Stimulated activated naive CD8-positive, alpha-beta T cell treated with anti-CD3 and anti-CD28 coated beads, Interleukin-15, amount 100 ng/mL, for 72 hours (primary cell): ENCODE measurements around the gene EID3.

Source experiments
- ATAC-seq: fragments of 150-1000 bp; cut with Tn5 transposase; 2 replicates; pipeline ENCODE4 v1.10.0; 2021; ENCODE audit warnings: mild to moderate bottlenecking, moderate library complexity
- DNase-seq, 2 donors: peaks; one replicate each; pipeline ENCODE4 v3.0.0; 2021 to 2022
- H3K27ac Mint-ChIP-seq, 2 donors: one replicate each; pipeline ENCODE4 v1.8.0; 2022; ENCODE audit warnings: mild to moderate bottlenecking in 2 of 2, mixed read lengths in 2 of 2, moderate library complexity in 2 of 2
- H3K27me3 Mint-ChIP-seq: one replicate; pipeline ENCODE4 v1.8.0; 2022; ENCODE audit warnings: mixed read lengths
- H3K4me1 Mint-ChIP-seq: one replicate; pipeline ENCODE4 v1.8.0; 2022; ENCODE audit warnings: mild to moderate bottlenecking, mixed read lengths
- H3K4me3 Mint-ChIP-seq, 2 donors: one replicate each; pipeline ENCODE4 v1.8.0; 2022; ENCODE audit warnings: mild to moderate bottlenecking in 2 of 2, mixed read lengths in 2 of 2, moderate library complexity in 1 of 2
- H3K9me3 Mint-ChIP-seq, 2 donors: one replicate each; pipeline ENCODE4 v1.8.0; 2022; ENCODE audit warnings: mixed read lengths in 2 of 2

EID3 gene

GRCh38 chr12:104297477-104298113 is 5.9 kb upstream of the EID3 start:
- ATAC-seq (no peak), DNase-seq (no peak)
- Mint-ChIP-seq H3K9me3 (no peaks in the 10 kb centered on the region), H3K27ac (no peak overlapping the region), H3K4me1 (peaks cover 62% of the 10 kb centered on the region), H3K4me3 (no peak overlapping the region), H3K27me3 (no peaks in the 10 kb centered on the region)

GRCh38 chr12:104299842-104300481 is 3.6 kb upstream of the EID3 start:
- H3K4me3 Mint-ChIP-seq, result no peak overlapping the region
- no peaks in the 10 kb centered on the region for H3K27me3 Mint-ChIP-seq
- H3K4me1 Mint-ChIP-seq, result peaks cover 66% of the 10 kb centered on the region
- ATAC-seq, result no peak
- H3K9me3 Mint-ChIP-seq, result no peaks in the 10 kb centered on the region
- DNase-seq, result no peak
- H3K27ac Mint-ChIP-seq, result no peak overlapping the region

GRCh38 chr12:104304261-104305009 is 896 bp downstream of the EID3 start:
- Mint-ChIP-seq H3K9me3 (no peaks in the 10 kb centered on the region), H3K27me3 (no peaks in the 10 kb centered on the region), H3K4me1 (peaks cover 71% of the 10 kb centered on the region), H3K4me3 (peak overlapping the region; percentile 85 to 95), H3K27ac (peak overlapping the region; percentile 92 to 97)
- DNase-seq (no peak), ATAC-seq (no peak)

DNA sequence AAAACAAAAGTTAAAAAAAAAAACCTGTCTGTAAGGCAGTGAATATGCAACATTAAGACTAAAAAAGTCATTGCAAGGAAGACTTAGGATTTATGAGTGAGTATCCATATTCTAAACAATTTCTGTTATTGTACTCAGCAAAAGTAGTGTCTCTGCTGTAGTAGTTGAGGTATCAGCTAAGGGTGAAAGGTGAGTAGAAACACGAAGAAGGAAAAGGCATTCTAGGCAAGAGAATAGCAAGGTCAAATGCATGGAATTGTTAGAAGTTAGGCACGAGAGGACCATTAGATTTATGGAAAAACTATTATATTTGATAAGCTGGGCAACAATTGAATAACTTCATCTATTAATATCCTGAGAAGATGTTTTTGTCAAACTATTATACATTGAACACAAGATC is 1.8 kb downstream of the EID3 start:
- Mint-ChIP-seq H3K27ac (no peak overlapping the region), H3K4me3 (no peak overlapping the region), H3K27me3 (no peaks in the 10 kb centered on the region), H3K4me1 (peaks cover 71% of the 10 kb centered on the region), H3K9me3 (no peaks in the 10 kb centered on the region)
- DNase-seq (no peak), ATAC-seq (no peak)

DNA sequence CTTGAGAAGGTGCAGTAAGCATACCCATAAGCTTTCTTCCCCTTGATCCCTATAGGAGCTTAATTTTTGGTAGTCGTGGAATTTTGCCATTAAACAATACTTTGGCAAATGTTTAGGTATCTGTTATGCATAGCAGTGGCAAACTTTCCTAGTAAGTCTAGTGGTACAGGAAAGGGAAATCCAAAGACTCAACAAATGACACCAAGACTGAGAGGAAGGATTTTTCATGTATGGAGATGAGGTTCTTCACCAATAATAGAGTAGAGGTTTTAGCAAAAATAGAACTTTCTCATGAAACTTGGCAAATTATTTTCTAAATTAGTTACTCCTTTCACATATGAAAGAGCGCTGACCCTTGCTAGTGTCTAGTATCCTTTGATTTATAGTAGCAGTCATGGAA is 2.8 kb downstream of the EID3 start:
- H3K27ac Mint-ChIP-seq, result no peak overlapping the region
- H3K9me3 Mint-ChIP-seq, result no peaks in the 10 kb centered on the region
- no peak for ATAC-seq
- no peak for DNase-seq
- H3K4me3 Mint-ChIP-seq, result no peak overlapping the region
- peaks cover 63% of the 10 kb centered on the region for H3K4me1 Mint-ChIP-seq
- H3K27me3 Mint-ChIP-seq, result no peaks in the 10 kb centered on the region

- no peak for DNase-seq
- Mint-ChIP-seq H3K27me3 (no peaks in the 10 kb centered on the region), H3K9me3 (no peaks in the 10 kb centered on the region), H3K4me3 (no peak overlapping the region), H3K4me1 (peaks cover 58% of the 10 kb centered on the region), H3K27ac (no peak overlapping the region)
- no peak for ATAC-seq
These were observed 3.6 kb downstream of the EID3 start for GRCh38 chr12:104306943-104307654.

DNA sequence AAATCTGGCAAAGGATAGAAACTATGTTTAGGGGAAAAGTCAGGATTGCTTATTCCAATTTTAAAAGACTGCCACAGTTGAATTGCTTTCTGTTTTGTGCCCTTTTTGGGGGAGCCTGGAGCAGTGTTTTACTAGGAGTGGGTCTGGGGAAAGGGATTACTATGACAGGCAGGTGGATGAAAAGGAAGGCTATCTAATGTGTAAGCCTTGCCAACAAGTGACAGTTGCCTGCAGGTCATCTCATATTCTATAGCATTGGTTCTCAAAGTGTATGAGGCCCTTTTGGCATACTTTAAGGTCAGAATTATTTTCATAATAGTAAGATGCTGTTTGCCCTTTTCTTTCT is 4.1 kb downstream of the EID3 start:
- H3K4me1 Mint-ChIP-seq, result peaks cover 55% of the 10 kb centered on the region

GRCh38 chr12:104309446-104309993 is 6.0 kb downstream of the EID3 start:
- H3K4me3 Mint-ChIP-seq, result no peak overlapping the region
- no peak overlapping the region for H3K27ac Mint-ChIP-seq
- H3K9me3 Mint-ChIP-seq, result no peaks in the 10 kb centered on the region
- ATAC-seq (no peak), DNase-seq (no peak)
- H3K27me3 Mint-ChIP-seq, result no peaks in the 10 kb centered on the region
- H3K4me1 Mint-ChIP-seq, result peaks cover 42% of the 10 kb centered on the region

More for the DNA sequence above, 4.1 kb downstream of the EID3 start:
- DNase-seq (no peak), ATAC-seq (no peak)
- H3K4me3 Mint-ChIP-seq, result no peak overlapping the region
- H3K27ac Mint-ChIP-seq, result no peak overlapping the region
- no peaks in the 10 kb centered on the region for H3K9me3 Mint-ChIP-seq
- no peaks in the 10 kb centered on the region for H3K27me3 Mint-ChIP-seq

DNA sequence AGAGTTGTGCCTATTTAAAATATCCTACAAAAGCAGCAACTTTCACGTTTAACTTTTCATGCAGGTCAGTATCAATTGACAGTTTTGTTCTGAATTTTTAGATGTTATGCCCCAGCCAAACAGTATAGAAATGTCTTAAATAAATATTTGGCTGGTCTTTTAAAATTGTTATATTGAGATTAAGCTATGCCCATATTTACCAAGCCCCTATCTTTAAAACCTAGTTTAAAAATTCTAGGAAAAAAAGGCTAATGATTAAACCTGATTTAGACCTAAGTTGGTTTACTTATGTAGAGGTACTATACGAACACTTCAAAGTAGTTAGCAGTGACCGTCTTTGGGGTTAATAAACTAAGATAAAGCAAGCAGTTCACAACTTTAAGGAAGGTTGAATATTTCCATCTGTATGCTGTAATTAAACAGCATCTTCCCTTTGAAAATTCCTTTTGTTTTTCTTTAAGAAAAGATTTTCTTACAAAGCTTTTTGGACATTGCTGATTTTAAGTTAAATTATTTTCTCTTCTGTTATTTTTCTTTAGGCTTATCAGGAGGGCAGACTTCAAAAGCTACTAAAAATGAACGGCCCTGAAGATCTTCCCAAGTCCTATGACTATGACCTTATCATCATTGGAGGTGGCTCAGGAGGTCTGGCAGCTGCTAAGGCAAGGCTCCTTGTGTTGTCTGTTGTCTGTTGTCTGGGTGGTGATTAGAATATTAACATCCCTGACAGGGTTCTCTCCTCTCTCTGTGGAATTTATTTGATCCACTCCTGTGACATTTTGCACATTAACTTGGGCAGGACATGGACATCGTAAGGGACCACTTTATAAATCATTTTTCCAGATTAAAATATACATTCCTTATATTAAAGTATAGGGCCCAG is 7.5 kb downstream of the EID3 start:
- H3K27me3 Mint-ChIP-seq, result no peaks in the 10 kb centered on the region

DNA sequence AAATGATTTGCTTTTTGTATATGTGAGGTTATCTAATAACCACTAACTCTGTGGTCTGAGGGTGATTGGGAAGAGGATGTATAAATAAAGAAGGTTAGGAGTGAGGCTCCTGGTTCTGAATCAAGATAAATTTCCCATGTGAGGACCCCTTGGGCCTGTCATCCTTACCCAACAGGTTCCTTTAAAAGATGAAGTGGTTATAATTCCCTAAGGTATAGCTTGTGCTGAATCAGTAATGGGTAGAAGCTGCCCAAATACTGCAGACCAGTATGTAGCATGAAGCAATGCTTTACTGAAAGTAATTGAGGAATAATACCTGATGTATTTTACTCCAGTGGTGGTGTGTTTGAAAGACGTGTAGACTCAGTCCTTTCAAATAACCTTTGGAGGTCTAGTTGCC is 8.7 kb downstream of the EID3 start:
- Mint-ChIP-seq H3K9me3 (no peaks in the 10 kb centered on the region), H3K4me1 (peaks cover 17% of the 10 kb centered on the region), H3K27ac (no peak overlapping the region), H3K27me3 (no peaks in the 10 kb centered on the region), H3K4me3 (no peak overlapping the region)
- DNase-seq (no peak), ATAC-seq (no peak)

More for the DNA sequence above, 7.5 kb downstream of the EID3 start:
- Mint-ChIP-seq H3K4me3 (no peak overlapping the region), H3K4me1 (peaks cover 28% of the 10 kb centered on the region), H3K27ac (peak overlapping the region in 1 of 2 donors; percentile 91), H3K9me3 (no peaks in the 10 kb centered on the region)
- DNase-seq (no peak), ATAC-seq (no peak)

- H3K27me3 Mint-ChIP-seq, result no peaks in the 10 kb centered on the region
- H3K4me1 Mint-ChIP-seq, result peaks cover 13% of the 10 kb centered on the region
- no peak overlapping the region for H3K4me3 Mint-ChIP-seq
- no peaks in the 10 kb centered on the region for H3K9me3 Mint-ChIP-seq
- no peak overlapping the region for H3K27ac Mint-ChIP-seq
- no peak for ATAC-seq
- DNase-seq, result no peak
These were observed 9.1 kb downstream of the EID3 start for GRCh38 chr12:104312654-104313053.

- Mint-ChIP-seq H3K27ac (peak overlapping the region in 1 of 2 donors; percentile 47), H3K27me3 (no peaks in the 10 kb centered on the region), H3K9me3 (no peaks in the 10 kb centered on the region), H3K4me1 (peaks cover 12% of the 10 kb centered on the region), H3K4me3 (no peak overlapping the region)
- ATAC-seq (no peak), DNase-seq (no peak)
These were observed 10.2 kb downstream of the EID3 start for GRCh38 chr12:104313568-104314241.

DNA sequence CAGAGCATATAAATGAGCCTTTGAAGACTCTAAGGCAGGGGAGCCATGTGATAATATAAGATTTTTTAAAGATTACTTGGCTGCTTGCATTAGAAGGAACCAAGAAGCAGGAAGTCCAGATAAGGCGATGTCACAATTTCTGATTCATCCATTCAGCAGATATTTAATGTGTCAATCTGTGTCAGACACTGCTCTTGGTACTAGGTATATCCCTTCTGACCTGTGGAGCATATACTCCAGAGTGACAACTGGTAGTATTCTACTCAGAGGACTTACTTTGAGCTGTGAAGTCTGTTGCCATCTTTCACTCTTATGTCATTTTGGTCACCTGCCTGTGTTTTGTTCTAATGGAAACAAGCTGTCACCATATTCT is 10.7 kb downstream of the EID3 start:
- no peaks in the 10 kb centered on the region for H3K27me3 Mint-ChIP-seq
- H3K9me3 Mint-ChIP-seq, result no peaks in the 10 kb centered on the region
- peaks cover 12% of the 10 kb centered on the region for H3K4me1 Mint-ChIP-seq
- no peak overlapping the region for H3K4me3 Mint-ChIP-seq
- DNase-seq (no peak), ATAC-seq (no peak)
- no peak overlapping the region for H3K27ac Mint-ChIP-seq
